H4 (cell line): ENCODE measurements around the gene TENM4. TPM values are rescaled to one million over a fixed set of nuclear protein-coding genes. Genes with fewer than 3 reads are reported as not detected.
A peak's percentile ranks its signal among the peaks of the same experiment; 100 is the strongest.
"Not testable (repeated sequence)": the region's sequence is repeated elsewhere in the genome, so short reads cannot be mapped to it uniquely, and the experiment has no call there.

Source experiments
- DNase-seq: peaks from one replicate; pipeline ENCODE4 v3.0.0-alpha.2; 2015; ENCODE audit warnings: low spot score
- total RNA-seq: library from RNA; depleted of rRNA; stranded (reverse); fragments of >200 nt; shearing (Covaris generic); gene quantifications from 2 replicates; pipeline ENCODE4 v1.2.3, GENCODE V29; 2014

Gene TENM4
- total RNA-seq, 1 experiment from 2014 or later = 0.31 TPM

DNA sequence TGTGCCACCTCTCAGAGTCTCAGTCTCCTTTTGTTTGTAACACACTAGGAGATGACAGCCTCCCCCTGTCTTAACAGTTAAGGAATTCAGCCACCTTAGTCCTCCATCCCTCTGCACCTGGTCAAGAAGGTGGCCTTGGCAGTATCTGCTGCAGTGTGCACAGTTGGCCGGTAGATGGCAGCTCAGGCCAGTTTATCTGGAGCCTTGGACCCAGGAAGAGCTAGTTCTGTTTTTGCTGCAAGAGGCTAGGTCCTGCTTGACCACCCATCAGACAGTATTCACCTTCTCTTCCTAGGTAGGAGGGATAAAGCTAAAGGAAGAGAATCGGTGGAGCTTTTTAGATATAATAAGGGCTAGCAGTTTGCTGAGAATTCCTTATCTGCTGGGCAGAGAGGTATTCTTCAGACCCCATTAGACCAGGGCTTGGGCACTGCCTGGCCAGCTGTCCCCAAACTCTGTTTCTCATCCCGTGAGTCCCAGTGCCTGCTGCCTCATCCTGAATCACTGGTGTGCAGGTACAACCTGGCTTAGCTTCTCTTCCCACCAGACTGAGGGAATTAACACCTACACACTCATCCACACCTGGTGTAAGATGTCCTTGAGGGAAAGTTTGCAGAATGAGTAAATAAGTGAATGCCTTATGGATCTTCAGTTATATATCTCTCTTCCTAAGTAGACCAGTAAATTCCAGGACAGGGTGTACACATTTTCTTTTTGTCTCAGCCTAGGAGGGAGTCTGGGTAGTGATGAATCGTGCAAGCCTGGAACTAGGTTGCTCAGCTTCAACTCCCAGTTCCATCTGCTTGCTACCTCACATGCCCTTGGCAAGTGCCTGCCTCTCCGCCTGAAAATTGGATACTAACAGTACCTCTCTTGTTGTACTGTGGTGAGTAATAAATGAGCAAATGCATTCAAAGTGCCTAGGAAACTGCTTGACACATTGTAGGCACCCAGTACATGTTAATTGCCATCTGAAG is 795.3 kb downstream of the TENM4 start:
- DNase-seq = peak; percentile 60

DNA sequence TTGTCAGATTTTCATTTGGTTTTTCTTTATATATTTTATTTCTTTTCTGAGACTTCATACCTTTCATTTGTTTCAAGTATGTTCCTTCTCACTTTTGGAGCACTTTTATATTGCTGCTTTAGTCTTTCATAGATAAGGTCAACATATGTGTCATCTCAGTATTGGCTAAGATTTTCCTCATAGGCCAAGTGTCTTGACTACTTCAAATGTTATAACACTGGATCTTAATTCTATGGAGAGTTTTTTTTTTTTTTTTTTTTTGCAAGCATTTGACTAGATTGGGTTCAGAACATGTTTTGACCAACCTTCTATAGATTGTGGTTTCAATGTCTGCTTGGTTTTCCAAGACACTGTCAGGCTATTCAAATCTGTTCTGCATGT is 797.2 kb downstream of the TENM4 start:
- no peak for DNase-seq

DNA sequence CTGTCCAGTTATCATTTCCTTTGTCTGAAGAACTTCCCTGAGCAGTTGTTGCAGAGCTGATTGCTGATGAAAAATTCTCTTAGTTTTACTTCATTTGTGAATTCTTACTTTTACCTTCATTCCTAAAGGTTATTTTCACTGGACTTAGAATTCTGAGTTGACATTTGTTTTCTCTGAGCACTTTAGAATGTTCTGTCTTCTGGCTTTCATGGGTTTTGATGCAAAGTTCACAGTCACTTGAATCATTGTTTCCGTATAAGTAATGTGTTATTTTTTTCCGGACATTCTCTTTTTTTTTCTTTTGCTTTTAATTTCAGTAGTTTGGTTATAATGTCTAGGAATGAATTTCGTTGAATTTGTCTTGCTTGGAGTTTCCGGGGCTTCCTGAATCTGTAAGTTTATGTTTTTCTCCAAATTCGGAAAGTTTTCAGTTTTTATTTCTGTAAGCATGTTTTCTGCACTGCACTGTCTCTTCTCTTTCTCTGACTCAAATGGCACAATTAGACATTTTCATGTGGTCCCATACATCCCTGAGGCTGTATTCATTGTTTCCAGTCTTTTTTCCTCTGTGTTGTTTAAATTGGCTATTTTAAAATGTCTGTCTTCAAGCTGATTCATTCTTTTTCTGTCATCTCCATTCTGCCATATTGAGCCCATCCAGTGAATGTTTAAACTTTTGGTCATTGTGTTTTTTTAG is 797.7 kb downstream of the TENM4 start:
- DNase-seq = no peak

- no peak for DNase-seq
These were observed 799.3 kb downstream of the TENM4 start for GRCh38 chr11:78641541-78641940.

- DNase-seq = no peak
These were observed 802.0 kb downstream of the TENM4 start for GRCh38 chr11:78638704-78639380.

- not testable (repeated sequence) for DNase-seq
These were observed 803.3 kb downstream of the TENM4 start for GRCh38 chr11:78637527-78637926.

DNA sequence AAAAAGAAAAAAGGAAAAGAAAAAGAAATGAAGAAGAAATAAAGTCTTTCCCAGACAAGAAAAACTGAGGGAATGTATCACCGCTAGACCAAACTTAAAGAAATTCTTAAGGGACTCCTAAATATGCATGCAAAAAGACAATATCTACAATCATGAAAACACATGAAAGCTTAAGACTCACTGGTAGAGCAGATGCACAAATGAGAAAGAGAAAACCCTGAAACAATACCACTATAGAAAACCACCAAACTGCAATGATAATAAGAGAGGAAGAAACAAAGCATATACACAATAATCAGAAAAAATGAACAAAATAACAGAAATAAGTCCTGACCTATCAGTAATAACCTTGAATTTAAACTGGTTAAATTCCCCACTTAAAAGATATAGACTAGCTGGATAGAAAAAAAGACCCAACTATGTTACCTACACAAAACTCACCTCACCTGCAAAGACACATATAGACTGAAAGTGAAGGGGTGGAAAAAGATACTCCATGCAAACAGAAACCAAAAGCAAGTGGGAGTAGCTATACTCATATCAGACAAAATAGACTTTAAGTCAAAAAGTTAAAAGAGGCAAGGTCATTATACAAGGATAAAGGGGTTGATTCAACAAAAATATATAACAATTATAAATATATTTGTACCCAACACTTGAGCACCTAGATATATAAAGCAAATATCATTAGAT is 804.9 kb downstream of the TENM4 start:
- DNase-seq = no peak

DNA sequence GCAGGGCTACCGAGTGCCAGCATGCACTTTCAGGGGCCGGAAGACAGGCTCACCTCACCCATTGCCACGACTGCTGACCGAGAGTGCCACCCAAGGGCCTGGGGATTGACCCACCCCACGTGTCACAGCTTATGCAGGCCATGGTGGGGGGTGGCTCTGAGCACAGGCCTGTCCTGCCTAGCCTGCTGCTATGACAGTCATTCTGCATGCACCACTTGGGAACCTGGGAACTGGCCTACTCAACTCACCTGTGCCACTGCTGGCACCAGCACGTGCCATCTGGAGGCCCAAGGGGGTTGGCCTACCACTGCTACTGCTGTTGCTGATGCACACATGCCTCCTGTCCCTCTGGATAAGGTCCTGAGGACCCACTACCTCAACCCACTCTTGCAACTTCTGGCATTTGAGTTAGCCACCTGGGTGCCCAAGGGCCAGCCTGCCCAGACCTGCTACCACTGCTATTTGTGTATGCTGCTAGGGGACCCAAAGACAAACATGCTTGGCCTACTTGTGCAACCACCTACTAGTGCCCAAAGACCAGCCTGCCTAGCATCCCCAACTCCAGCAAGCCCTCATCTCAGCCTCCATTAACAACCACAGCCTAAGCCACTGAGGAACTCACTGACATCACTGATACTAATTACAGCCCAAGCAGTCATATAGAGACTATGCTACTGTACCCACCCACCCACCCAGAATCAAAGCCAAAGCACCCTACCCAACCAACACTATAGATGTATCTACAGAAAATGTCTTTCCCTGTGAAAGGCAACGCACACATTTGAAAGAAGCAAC is 807.1 kb downstream of the TENM4 start:
- DNase-seq = no peak

GRCh38 chr11:78630561-78631303 is 810.1 kb downstream of the TENM4 start:
- no peak for DNase-seq

- DNase-seq = no peak
These were observed 810.7 kb downstream of the TENM4 start for GRCh38 chr11:78630155-78630554.

DNA sequence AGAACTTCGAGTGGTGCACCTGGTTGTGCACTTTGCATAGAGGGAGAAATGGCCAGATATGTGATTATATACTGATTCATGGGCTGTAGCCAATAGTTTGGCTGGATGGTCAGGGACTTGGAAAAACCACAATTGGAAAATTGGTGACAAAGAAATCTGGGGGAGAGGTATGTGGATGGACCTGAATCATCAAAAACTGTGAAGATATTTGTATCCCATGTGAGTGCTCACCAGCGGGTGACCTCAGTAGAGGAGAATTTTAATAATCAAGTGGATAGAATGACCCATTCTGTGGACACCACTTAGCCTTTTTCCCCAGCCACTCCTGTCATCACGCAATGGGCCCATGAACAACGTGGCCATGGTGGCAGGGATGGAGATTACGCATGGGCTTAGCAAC is 818.2 kb downstream of the TENM4 start:
- DNase-seq = no peak

DNA sequence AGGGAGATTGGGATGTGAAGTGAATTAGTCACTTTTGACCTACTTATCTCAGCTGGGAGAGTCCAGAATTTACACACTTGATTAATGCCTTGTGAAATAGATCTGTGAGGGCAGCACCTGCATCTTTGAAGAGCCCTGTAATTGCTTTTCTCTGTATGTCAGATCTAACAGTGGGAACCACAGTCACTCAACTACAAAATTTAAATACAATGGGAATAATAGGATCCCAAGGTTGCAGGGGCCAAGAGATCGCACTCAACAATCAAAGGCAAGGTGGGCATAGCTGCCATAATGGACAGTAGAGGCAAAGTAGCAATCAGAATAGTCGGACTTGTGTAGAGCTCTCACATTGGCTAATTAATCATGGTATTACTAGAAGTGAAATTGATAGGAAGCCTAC is 820.7 kb downstream of the TENM4 start:
- no peak for DNase-seq

DNA sequence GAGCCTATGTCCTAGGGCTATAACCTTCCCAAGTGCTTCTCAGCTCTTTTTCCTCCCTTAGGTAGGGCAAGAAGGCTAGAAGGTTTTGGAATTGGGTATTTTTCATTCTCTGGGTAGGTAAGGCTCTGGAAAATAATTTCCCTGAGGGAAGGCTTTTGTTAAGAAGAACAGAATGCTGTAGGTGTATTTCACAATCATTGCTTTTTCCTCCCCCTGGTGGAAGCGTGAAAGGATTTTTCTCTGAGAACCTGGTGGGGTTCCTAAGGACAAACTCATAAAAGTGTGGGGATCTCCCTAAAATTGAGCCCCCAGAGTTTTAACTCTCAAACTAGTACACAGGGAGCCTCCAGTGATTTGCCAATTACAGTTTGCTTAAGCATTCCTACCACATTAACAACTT is 825.1 kb downstream of the TENM4 start:
- DNase-seq = no peak

DNA sequence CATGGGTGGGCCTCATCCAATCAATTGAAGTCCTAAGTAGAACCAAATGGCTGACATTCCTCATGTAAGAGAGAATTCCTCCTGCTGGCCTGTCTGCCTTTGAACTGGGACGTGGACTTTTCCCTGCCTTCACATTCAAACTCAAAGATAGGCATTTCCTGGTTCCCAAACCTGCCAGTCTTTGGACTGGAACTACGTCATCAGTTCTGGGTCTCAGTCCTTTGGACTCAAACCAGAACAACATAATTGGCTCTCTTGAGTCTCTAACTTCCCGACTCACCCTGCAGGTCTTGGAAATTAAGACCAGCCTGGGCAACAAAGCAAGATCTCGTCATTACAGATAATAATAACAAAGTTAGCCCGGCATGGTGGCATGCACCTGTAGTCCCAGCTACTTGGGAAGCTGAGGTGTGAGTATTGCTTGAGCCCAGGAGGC is 827.4 kb downstream of the TENM4 start:
- DNase-seq = no peak

DNA sequence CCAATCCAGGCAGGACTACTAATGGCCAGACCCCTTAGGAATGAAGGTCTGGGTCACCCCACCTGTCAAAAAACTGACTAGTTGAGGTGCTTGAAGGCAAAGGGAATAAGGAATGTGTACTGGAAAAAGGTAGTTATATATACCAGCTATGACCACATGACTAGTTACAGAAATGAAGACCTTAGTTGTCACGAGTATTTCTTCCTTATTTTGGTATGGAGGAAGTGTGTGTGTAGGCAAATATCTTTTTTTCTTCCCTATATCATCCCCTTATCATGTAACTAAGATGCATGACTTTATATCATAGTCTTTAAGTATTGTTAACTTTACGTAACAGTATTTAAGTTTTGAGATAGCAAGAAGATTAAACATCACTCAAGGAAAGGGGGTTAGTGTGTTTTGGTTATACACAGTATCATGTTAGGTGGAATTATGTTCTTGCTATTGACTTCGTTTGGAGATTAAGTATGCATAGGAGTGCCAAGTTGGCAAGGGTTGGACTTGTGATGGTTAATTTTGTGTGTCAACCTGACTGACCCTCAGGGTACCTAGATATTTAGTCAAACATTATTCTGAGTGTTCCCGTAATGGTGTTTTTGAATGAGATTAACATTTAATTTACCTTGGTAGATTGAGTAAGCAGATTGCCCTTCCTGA is 828.0 kb downstream of the TENM4 start:
- no peak for DNase-seq

GRCh38 chr11:78609321-78609720 is 831.5 kb downstream of the TENM4 start:
- not testable (repeated sequence) for DNase-seq

- no peak for DNase-seq
These were observed 833.1 kb downstream of the TENM4 start for GRCh38 chr11:78607696-78608095.

DNA sequence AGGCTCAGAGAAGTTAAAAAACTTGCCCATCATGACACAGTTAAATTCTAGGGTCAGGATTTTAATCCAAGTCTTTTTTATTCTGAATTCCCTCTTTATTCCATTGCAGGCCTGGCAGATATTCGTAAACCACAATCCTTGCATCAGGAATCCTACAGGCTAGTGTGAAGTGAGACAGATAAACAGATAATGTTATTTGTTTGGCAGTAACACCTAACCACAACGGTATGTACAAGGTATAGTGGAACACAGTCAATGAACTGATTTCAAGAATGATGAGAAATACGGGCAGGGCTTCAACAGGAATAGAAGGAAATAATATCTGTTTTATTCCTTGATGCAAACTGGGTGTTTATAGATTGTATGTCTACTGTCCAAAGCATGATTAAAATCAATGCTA is 834.2 kb downstream of the TENM4 start:
- DNase-seq = no peak

GRCh38 chr11:78605296-78605695 is 835.5 kb downstream of the TENM4 start:
- no peak for DNase-seq

GRCh38 chr11:78603792-78604191 is 837.0 kb downstream of the TENM4 start:
- DNase-seq = no peak
